ENCODE results near the gene NABP1.
A peak's percentile ranks its signal among the peaks of the same experiment; 100 is the strongest.

Gene NABP1, protein sequence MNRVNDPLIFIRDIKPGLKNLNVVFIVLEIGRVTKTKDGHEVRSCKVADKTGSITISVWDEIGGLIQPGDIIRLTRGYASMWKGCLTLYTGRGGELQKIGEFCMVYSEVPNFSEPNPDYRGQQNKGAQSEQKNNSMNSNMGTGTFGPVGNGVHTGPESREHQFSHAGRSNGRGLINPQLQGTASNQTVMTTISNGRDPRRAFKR

GRCh38 chr2:191677646-191678436 lies at the start of gene NABP1:
Gene NABP1, plus strand, starts transcription at chr2:191678136. Its CDS starts 479 bp downstream, at chr2:191678615.
- TF ChIP-seq YY1 (IDR thresholded peaks at IDR 0.05; ENCODE audit: low read depth): no peak
- TF ChIP-seq CREB1 (IDR thresholded peaks at IDR 0.05; ENCODE audit: low read depth): peak; percentile 40; the same call in 1 of the 2 replicates
- TF ChIP-seq, protein P1, sequence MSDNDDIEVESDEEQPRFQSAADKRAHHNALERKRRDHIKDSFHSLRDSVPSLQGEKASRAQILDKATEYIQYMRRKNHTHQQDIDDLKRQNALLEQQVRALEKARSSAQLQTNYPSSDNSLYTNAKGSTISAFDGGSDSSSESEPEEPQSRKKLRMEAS (IDR thresholded peaks at IDR 0.05): peak; percentile 53
- peak; percentile 42 for TF ChIP-seq TEAD4 (IDR thresholded peaks at IDR 0.05)
- TF ChIP-seq TCF12 (IDR thresholded peaks at IDR 0.05; ENCODE audit: low read depth): peak; percentile 52
- TF ChIP-seq EGR1 (IDR thresholded peaks at IDR 0.05): no peak
- no peak for TF ChIP-seq FOXM1 (IDR thresholded peaks at IDR 0.05; ENCODE audit: borderline replicate concordance, low read depth)
- 0 out of 2 replicates have a peak, but pooled peaks have one; percentile 11 for TF ChIP-seq EP300 (IDR thresholded peaks at IDR 0.05; ENCODE audit: borderline replicate concordance)
- no peak for TF ChIP-seq RAD21 (IDR thresholded peaks at IDR 0.05; ENCODE audit: low read depth)
- TF ChIP-seq, protein P2, sequence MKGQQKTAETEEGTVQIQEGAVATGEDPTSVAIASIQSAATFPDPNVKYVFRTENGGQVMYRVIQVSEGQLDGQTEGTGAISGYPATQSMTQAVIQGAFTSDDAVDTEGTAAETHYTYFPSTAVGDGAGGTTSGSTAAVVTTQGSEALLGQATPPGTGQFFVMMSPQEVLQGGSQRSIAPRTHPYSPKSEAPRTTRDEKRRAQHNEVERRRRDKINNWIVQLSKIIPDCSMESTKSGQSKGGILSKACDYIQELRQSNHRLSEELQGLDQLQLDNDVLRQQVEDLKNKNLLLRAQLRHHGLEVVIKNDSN (IDR thresholded peaks at IDR 0.05): no peak
- no peak for TF ChIP-seq NFIC (IDR thresholded peaks at IDR 0.05)
- TF ChIP-seq TAF1 (IDR thresholded peaks at IDR 0.05; ENCODE audit: low read depth): peak; percentile 97
- TF ChIP-seq CEBPB (IDR thresholded peaks at IDR 0.05): no peak
- TF ChIP-seq REST (IDR thresholded peaks at IDR 0.05; ENCODE audit: low read depth): no peak
- TF ChIP-seq ZBTB7A (IDR thresholded peaks at IDR 0.05; ENCODE audit: low read depth): peak; percentile 89

DNA sequence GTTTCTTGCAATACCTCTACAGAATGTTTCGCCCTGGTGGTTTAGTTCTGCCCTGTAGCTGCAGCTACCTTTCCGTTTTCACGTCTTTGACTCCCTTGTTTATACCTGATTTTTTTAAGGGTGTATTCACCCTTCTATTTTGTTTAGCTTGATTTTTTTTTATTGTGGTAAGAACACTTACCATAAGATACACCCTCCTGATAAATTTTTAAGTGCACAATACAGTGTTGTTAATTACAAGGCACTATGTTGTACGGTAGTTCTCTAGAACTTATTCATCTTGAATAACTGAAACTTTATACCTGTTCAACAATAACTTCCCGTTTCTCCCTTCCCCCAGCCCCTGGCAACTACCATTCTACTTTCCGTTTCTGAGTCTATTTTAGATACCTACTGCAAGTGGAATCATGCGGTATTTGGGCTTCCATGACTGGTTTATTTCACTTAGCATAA lies 48.9 kb upstream of the NABP1 start:
- no peak for TF ChIP-seq TEAD4 (IDR thresholded peaks at IDR 0.05)
- no peak for TF ChIP-seq EP300 (IDR thresholded peaks at IDR 0.05; ENCODE audit: borderline replicate concordance)
- TF ChIP-seq ZBTB7A (IDR thresholded peaks at IDR 0.05; ENCODE audit: low read depth): no peak
- TF ChIP-seq CEBPB (IDR thresholded peaks at IDR 0.05): no peak
- TF ChIP-seq, protein P1 (IDR thresholded peaks at IDR 0.05): no peak
- TF ChIP-seq, protein P2 (IDR thresholded peaks at IDR 0.05): no peak
- no peak for TF ChIP-seq EGR1 (IDR thresholded peaks at IDR 0.05)
- TF ChIP-seq REST (IDR thresholded peaks at IDR 0.05; ENCODE audit: low read depth): no peak
- TF ChIP-seq CREB1 (IDR thresholded peaks at IDR 0.05; ENCODE audit: low read depth): no peak
- no peak for TF ChIP-seq FOXM1 (IDR thresholded peaks at IDR 0.05; ENCODE audit: borderline replicate concordance, low read depth)
- no peak for TF ChIP-seq NFIC (IDR thresholded peaks at IDR 0.05)
- TF ChIP-seq TCF12 (IDR thresholded peaks at IDR 0.05; ENCODE audit: low read depth): no peak
- TF ChIP-seq YY1 (IDR thresholded peaks at IDR 0.05; ENCODE audit: low read depth): no peak
- TF ChIP-seq TAF1 (IDR thresholded peaks at IDR 0.05; ENCODE audit: low read depth): no peak

DNA sequence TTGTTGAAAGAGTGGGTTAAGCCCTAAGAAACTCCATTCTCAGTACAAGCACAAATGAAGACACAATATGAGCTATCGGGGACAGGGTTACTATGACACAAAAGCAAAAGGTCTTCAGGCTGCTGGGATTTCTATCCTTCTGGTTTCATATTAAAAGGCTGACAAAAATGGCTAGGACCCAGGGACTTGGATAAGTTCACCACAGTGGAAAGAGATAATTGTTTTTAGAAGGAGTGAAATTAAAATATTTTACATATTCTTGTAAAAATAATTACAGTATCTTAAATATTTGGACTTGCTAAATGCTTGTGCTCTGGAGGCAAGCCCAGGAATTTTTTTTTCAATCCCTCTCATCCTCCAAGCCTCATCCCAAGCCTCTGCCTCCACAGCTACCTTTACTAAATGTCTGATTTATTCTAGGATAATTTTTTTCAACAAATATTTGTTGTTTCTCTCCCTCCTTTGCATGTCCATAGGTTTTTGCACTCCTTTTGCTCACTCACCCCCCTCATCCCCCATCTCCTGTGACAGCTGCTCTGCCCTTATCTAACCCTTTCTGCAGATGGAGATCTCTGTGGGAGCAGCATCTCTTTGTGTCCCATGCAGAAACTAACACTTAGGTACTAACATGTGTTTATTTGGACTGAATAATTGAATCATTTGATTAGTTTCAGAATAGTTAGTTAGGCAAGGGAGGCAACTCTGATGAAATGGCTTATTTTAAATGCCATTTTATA lies 47.8 kb upstream of the NABP1 start:
- TF ChIP-seq, protein P2 (IDR thresholded peaks at IDR 0.05): no peak
- TF ChIP-seq FOXM1 (IDR thresholded peaks at IDR 0.05; ENCODE audit: borderline replicate concordance, low read depth) (no peak), EP300 (IDR thresholded peaks at IDR 0.05; ENCODE audit: borderline replicate concordance) (no peak), CEBPB (IDR thresholded peaks at IDR 0.05) (no peak), EGR1 (IDR thresholded peaks at IDR 0.05) (no peak), CREB1 (IDR thresholded peaks at IDR 0.05; ENCODE audit: low read depth) (no peak)

DNA sequence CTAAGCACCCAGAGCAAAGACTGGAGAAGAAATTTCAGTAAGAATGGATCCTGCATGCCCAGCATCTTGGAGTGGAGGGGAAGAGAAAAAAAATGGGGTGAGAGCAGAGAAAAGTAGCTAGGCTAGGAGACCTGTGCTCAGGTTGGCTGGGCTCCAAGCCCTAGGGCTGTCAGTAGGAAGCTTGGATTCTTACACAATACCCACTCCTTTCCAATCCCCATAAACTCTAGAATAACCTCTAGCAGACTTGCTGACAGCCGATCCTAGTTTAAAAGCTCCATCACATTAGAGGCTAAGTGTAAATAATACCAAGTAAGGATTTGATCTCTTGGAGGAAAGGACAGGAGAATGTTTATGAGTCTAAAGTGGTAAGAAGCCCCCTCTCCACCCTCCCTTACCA lies 46.2 kb upstream of the NABP1 start:
- TF ChIP-seq CREB1 (IDR thresholded peaks at IDR 0.05; ENCODE audit: low read depth): no peak
- TF ChIP-seq REST (IDR thresholded peaks at IDR 0.05; ENCODE audit: low read depth): no peak
- TF ChIP-seq TEAD4 (IDR thresholded peaks at IDR 0.05): no peak
- TF ChIP-seq CEBPB (IDR thresholded peaks at IDR 0.05): peak; percentile 70
- no peak for TF ChIP-seq TAF1 (IDR thresholded peaks at IDR 0.05; ENCODE audit: low read depth)
- peak; percentile 38; the same call in 1 of the 2 replicates for TF ChIP-seq NFIC (IDR thresholded peaks at IDR 0.05)
- TF ChIP-seq FOXM1 (IDR thresholded peaks at IDR 0.05; ENCODE audit: borderline replicate concordance, low read depth): no peak
- TF ChIP-seq, protein P1 (IDR thresholded peaks at IDR 0.05): no peak
- TF ChIP-seq TCF12 (IDR thresholded peaks at IDR 0.05; ENCODE audit: low read depth): no peak
- TF ChIP-seq RAD21 (IDR thresholded peaks at IDR 0.05; ENCODE audit: low read depth): no peak
- TF ChIP-seq, protein P2 (IDR thresholded peaks at IDR 0.05): no peak

Data from Ishikawa (cell line).